Heart left ventricle (tissue), 16 donors: ENCODE measurements around the gene TCEANC. TPM values are rescaled to one million over a fixed set of nuclear protein-coding genes. Genes with fewer than 3 reads are reported as not detected.
"Not testable (repeated sequence)": the region's sequence is repeated elsewhere in the genome, so short reads cannot be mapped to it uniquely, and the experiment has no call there.

ENCODE experiments used
- ATAC-seq, 4 donors: fragments of 200-7000 bp; cut with Tn5 transposase; one replicate each; pipeline ENCODE4 v1.9.1; 2020 to 2022; ENCODE audit warnings: moderate library complexity in 4 of 4, mild to moderate bottlenecking in 3 of 4, moderate number of reproducible peaks in 1 of 4
- DNase-seq, 5 donors: peaks; one replicate each; pipeline ENCODE4 v3.0.0-alpha.2; 2020
- H3K27ac ChIP-seq, 12 donors: fragments of 200-600 bp; sonication (generic) in 4 of 12; one replicate each; pipeline versions ENCODE4 v1.5.0 to v1.8.0; 2016 to 2022; ENCODE audit warnings: mild to moderate bottlenecking in 2 of 12
- H3K27me3 ChIP-seq, 9 donors: fragments of 200-600 bp; sonication (generic) in 2 of 9; one replicate each; pipeline versions ENCODE4 v1.5.1 to v1.8.0; 2016 to 2022; ENCODE audit warnings: mild to moderate bottlenecking in 3 of 9
- H3K36me3 ChIP-seq, 9 donors: fragments of 200-600 bp; sonication (generic) in 2 of 9; one replicate each; pipeline versions ENCODE4 v1.5.0 to v1.8.0; 2018 to 2022; ENCODE audit warnings: mild to moderate bottlenecking in 2 of 9
- H3K4me1 ChIP-seq, 12 donors: fragments of 200-600 bp; sonication (generic) in 4 of 12; one replicate each; pipeline versions ENCODE4 v1.5.0 to v1.8.0; 2016 to 2022; ENCODE audit warnings: mild to moderate bottlenecking in 3 of 12
- H3K4me3 ChIP-seq, 12 donors: fragments of 200-600 bp; sonication (generic) in 4 of 12; one replicate each; pipeline versions ENCODE4 v1.5.0 to v1.8.0; 2017 to 2022; ENCODE audit warnings: mild to moderate bottlenecking in 9 of 12, moderate library complexity in 4 of 12
- H3K9me3 ChIP-seq, 12 donors: fragments of 200-600 bp; sonication (generic) in 4 of 12; one replicate each; pipeline versions ENCODE4 v1.5.0 to v1.8.0; 2016 to 2022; ENCODE audit warnings: mild to moderate bottlenecking in 1 of 12
- CTCF ChIP-seq, 12 donors: fragments of 200-600 bp; sonication (generic) in 4 of 12; IDR thresholded peaks; one replicate each; pipeline versions ENCODE4 v1.5.0 to v1.8.0; 2018 to 2022; ENCODE audit warnings: antibody characterized with exemption in 12 of 12, mild to moderate bottlenecking in 5 of 12
- POLR2A ChIP-seq, 2 donors: fragments of 450-650 bp; IDR thresholded peaks; one replicate each; pipeline ENCODE4 v1.6.1; 2017; ENCODE audit warnings: antibody characterized with exemption in 2 of 2, mild to moderate bottlenecking in 2 of 2, moderate library complexity in 2 of 2
- WGBS, 4 donors: extraction: QIAGEN DNeasy Blood & Tissue Kit in 2 of 4; methylation state at CpG; one replicate each; pipeline versions ENCODE4 v1.1.5 to v1.1.7; 2013 to 2018; 5-methylcytosine and 5-hydroxymethylcytosine counted together
- intact Hi-C, 10 donors: fragments of 100-400 bp; cut with DNase I; formaldehyde crosslinking; loops; one replicate each; pipeline versions ENCODE4 v1.11.1 to v1.14.2; 2022
- polyA plus RNA-seq, 2 donors: library from polyadenylated mRNA; stranded (reverse); fragments of 200-250 nt; gene quantifications; one replicate each; pipeline ENCODE4 v1.2.3, GENCODE V29; 2013
- total RNA-seq, 9 donors: library from RNA; depleted of rRNA in 2 of 9; stranded (reverse); fragments of >200 nt in 2 of 9; fragmentation: NEBNext Ultra II Directional in 3 of 9; extraction: Animal tissue kit (Norgen Biotek cat#: 25700) in 3 of 9; gene quantifications; one replicate each; pipeline versions ENCODE4 v1.1.0 to v1.2.4, GENCODE V29; 2016 to 2023
- donor health status: ischemic (EF 13 %, LVEDD 7.1; RV severe dilation, severe dysfunction).
- donor health status: healthy with polysubstance abuse.
- donor health status: DM: no; HTN: yes; CAD: no.
- donor health status: DM: no; HTN: no; CAD: no.
- donor health status: ischemic (EF 25% LVEDD 6.9; RV normal size, moderate dysfunction).
- donor health status: ischemic (EF 25% LVEDD 5.7; RV mildly dilated, moderate dysfunction).
- donor health status: healthy.
- donor health status: DM: yes; HTN: yes; CAD: no.
- donor health status: ischemic (EF 35%, LVEDD 5.7; RV mildly dilated, moderate dysfunction).
- donor health status: nonischemic (EF 11% LVEDD 7.7; RV severe dilation, severe dysfunction).
- donor health status: DM: yes; HTN: yes; CAD: no.
- donor health status: PGD.
- donor health status: ischemic (EF 29% LVEDD 5.4; RV normal size, mild dysfunction).
- donor health status: nonischemic (EF 23%, LVEDD 6.1; RV moderate dilation, normal function).

Gene TCEANC
- total and polyA plus RNA-seq, 11 donors, result 1.0 to 6.8 (median 3.9) TPM

- ATAC-seq (no peak), DNase-seq (no peak)
- Histone ChIP-seq H3K36me3 (no peaks in the 10 kb centered on the region), H3K27ac (no peak overlapping the region), H3K27me3 (no peaks in the 10 kb centered on the region), H3K4me1 (no peaks in the 10 kb centered on the region), H3K4me3 (no peak overlapping the region), H3K9me3 (peaks cover 0 to 17% (median 4%) of the 10 kb centered on the region in 12 donors)
- intact Hi-C loops, result no loop called here
- TF ChIP-seq POLR2A (IDR thresholded peaks at IDR 0.05) (no peak), CTCF (IDR thresholded peaks at IDR 0.05) (no peak)
- WGBS, 4 donors, result 84 to 90% (median 88%) methylated on average over 8 of the region's 8 CpGs
Measured at GRCh38 chrX:13627306-13627705, 25.6 kb upstream of the TCEANC start.

- intact Hi-C loops, result loop anchor here in 1 of 10 donors (5.0 kb wide), 1 partner anchor 120 kb away; no protein-coding TSS in a partner anchor
- not testable (repeated sequence) for H3K27ac ChIP-seq, H3K4me1 ChIP-seq, ATAC-seq, DNase-seq, H3K36me3 ChIP-seq, H3K4me3 ChIP-seq
- Histone ChIP-seq H3K9me3 (peaks cover 0 to 24% (median 0%) of the 10 kb centered on the region in 12 donors), H3K27me3 (peaks cover 0 to 21% (median 0%) of the 10 kb centered on the region in 9 donors)
- WGBS, 4 donors, result 84 to 92% (median 89%) methylated on average over 9 of the region's 9 CpGs
Measured at GRCh38 chrX:13637224-13637623, 15.7 kb upstream of the TCEANC start.

- ATAC-seq (no peak), DNase-seq (no peak)
- intact Hi-C loops, result loop anchor here in 1 of 10 donors (5.0 kb wide), 1 partner anchor 121 kb away; no protein-coding TSS in a partner anchor
- Histone ChIP-seq H3K27ac (no peak overlapping the region), H3K36me3 (no peaks in the 10 kb centered on the region), H3K27me3 (peaks cover 0 to 21% (median 0%) of the 10 kb centered on the region in 9 donors), H3K4me1 (no peaks in the 10 kb centered on the region), H3K4me3 (no peak overlapping the region), H3K9me3 (peaks cover 0 to 24% (median 0%) of the 10 kb centered on the region in 12 donors)
- WGBS, 4 donors, result 45 to 71% (median 61%) methylated on average over 1 of the region's 1 CpG
- TF ChIP-seq CTCF (IDR thresholded peaks at IDR 0.05) (no peak), POLR2A (IDR thresholded peaks at IDR 0.05) (no peak)
Measured at GRCh38 chrX:13638021-13638420, 14.9 kb upstream of the TCEANC start.

GRCh38 chrX:13638826-13639225, 14.1 kb upstream of the TCEANC start:
- Histone ChIP-seq H3K27me3 (peaks cover 0 to 21% (median 0%) of the 10 kb centered on the region in 9 donors), H3K27ac (no peak overlapping the region), H3K4me3 (no peak overlapping the region), H3K36me3 (no peaks in the 10 kb centered on the region), H3K4me1 (no peaks in the 10 kb centered on the region), H3K9me3 (peaks cover 0 to 24% (median 0%) of the 10 kb centered on the region in 12 donors)
- ATAC-seq (no peak), DNase-seq (no peak)
- WGBS, 4 donors, result 43 to 68% (median 60%) methylated on average over 3 of the region's 3 CpGs
- intact Hi-C loops, result loop anchor here in 1 of 10 donors (5.0 kb wide), 1 partner anchor 122 kb away; no protein-coding TSS in a partner anchor
- TF ChIP-seq CTCF (IDR thresholded peaks at IDR 0.05), result no peak
- no peak for TF ChIP-seq POLR2A (IDR thresholded peaks at IDR 0.05)

GRCh38 chrX:13641684-13642083, 11.3 kb upstream of the TCEANC start:
- peaks cover 0 to 18% (median 0%) of the 10 kb centered on the region in 12 donors for H3K9me3 ChIP-seq
- peaks cover 0 to 24% (median 0%) of the 10 kb centered on the region in 9 donors for H3K27me3 ChIP-seq
- not testable (repeated sequence) for H3K4me1 ChIP-seq, H3K36me3 ChIP-seq, ATAC-seq, H3K27ac ChIP-seq, H3K4me3 ChIP-seq, DNase-seq
- intact Hi-C loops, result loop anchor here in 1 of 10 donors (10.0 kb wide), 1 partner anchor 697 kb away; no protein-coding TSS in a partner anchor
- WGBS, 4 donors, result 80 to 85% (median 82%) methylated on average over 2 to 3 of the region's 4 CpGs
